OCI-LY7 (cell line): ENCODE data around the gene SYNDIG1L. TPM values are rescaled to one million over a fixed set of nuclear protein-coding genes. Genes with fewer than 3 reads are reported as not detected.

Experiments used
- BruUV-seq: library from RNA; stranded (reverse); fragments of 400-500 nt; replicated peaks from 2 replicates; lab custom pipeline; 2021; lab: Mats Ljungman, UMichigan
- CTCF ChIA-PET: fragments of 300-600 bp; sonication (Branson Sonifier 250); formaldehyde crosslinking; loops from one replicate; lab custom pipeline; 2022; ENCODE audit warnings: antibody characterized with exemption; ENCODE audit not compliant: unreplicated experiment; lab: Charles Lee
- POLR2A ChIA-PET: fragments of 300-600 bp; sonication (Branson Sonifier 250); formaldehyde crosslinking; loops from one replicate; lab custom pipeline; 2022; ENCODE audit warnings: antibody characterized with exemption; lab: Charles Lee
- DNase-seq: peaks from one replicate; pipeline ENCODE4 v3.0.0-alpha.2; 2015; ENCODE audit warnings: low spot score
- H2AFZ ChIP-seq: fragments of 200-600 bp; sonication (generic), shearing (Covaris generic); 2 replicates; pipeline ENCODE4 v1.6.1; 2014; ENCODE audit warnings: mild to moderate bottlenecking, antibody characterized with exemption, low read length, moderate library complexity
- H3K27ac ChIP-seq: fragments of 200-600 bp; sonication (generic); 2 replicates; pipeline ENCODE4 v1.5.1; 2014; ENCODE audit warnings: mixed run types, low read depth, mild to moderate bottlenecking, moderate library complexity, low read length, inconsistent platforms; ENCODE audit not compliant: poor library complexity, severe bottlenecking
- H3K36me3 ChIP-seq: fragments of 200-600 bp; sonication (generic); 2 replicates; pipeline ENCODE4 v1.6.1; 2014; ENCODE audit warnings: mild to moderate bottlenecking, antibody characterized with exemption, low read length, moderate library complexity, mixed read lengths; ENCODE audit not compliant: insufficient read depth
- H3K4me1 ChIP-seq: fragments of 200-600 bp; sonication (generic); 2 replicates; pipeline ENCODE4 v1.5.1; 2014; ENCODE audit warnings: mild to moderate bottlenecking, low read length; ENCODE audit not compliant: insufficient read depth, poor library complexity, severe bottlenecking
- H3K4me2 ChIP-seq: fragments of 200-600 bp; sonication (generic); 2 replicates; pipeline ENCODE4 v1.6.1; 2014; ENCODE audit warnings: mild to moderate bottlenecking, low read length
- H3K4me3 ChIP-seq: fragments of 200-600 bp; sonication (generic); 2 replicates; pipeline ENCODE4 v1.5.1; 2014; ENCODE audit warnings: mild to moderate bottlenecking, low read depth, low read length; ENCODE audit not compliant: poor library complexity, severe bottlenecking
- H3K79me2 ChIP-seq: fragments of 200-600 bp; sonication (generic); 2 replicates; pipeline ENCODE4 v1.6.1; 2016; ENCODE audit warnings: low read depth, mild to moderate bottlenecking, low read length, moderate library complexity, mixed read lengths; ENCODE audit not compliant: insufficient read depth
- H3K9me2 ChIP-seq: fragments of 200-600 bp; sonication (generic); 2 replicates; pipeline ENCODE4 v1.6.1; 2016; ENCODE audit warnings: mild to moderate bottlenecking, low read length, mixed read lengths; ENCODE audit not compliant: insufficient read depth
- H3K9me3 ChIP-seq: fragments of 200-600 bp; sonication (generic); 2 replicates; pipeline ENCODE4 v1.6.1; 2014; ENCODE audit warnings: mild to moderate bottlenecking, mixed run types, low read length, mixed read lengths
- H4K20me1 ChIP-seq: fragments of 200-600 bp; sonication (generic); 2 replicates; pipeline ENCODE4 v1.6.1; 2014; ENCODE audit warnings: mild to moderate bottlenecking, antibody characterized with exemption, low read length, moderate library complexity, mixed read lengths; ENCODE audit not compliant: insufficient read depth
- CTCF ChIP-seq: fragments of 200-600 bp; sonication (generic); conservative IDR thresholded peaks from 2 replicates; pipeline ENCODE4 v1.5.1; 2014; ENCODE audit warnings: mild to moderate bottlenecking, antibody characterized with exemption, low read length, moderate library complexity, mixed read lengths
- EZH2phosphoT487 ChIP-seq: fragments of 200-600 bp; sonication (generic); IDR thresholded peaks from 2 replicates; pipeline ENCODE4 v1.6.1; 2018; ENCODE audit warnings: low read depth, borderline replicate concordance, mild to moderate bottlenecking, mixed run types, antibody characterized with exemption, low read length, moderate library complexity, mixed read lengths
- intact Hi-C: fragments of 100-400 bp; cut with micrococcal nuclease; formaldehyde crosslinking; loops from one replicate; pipeline ENCODE4 v1.10.0; 2022; ENCODE audit not compliant: unreplicated experiment
- total RNA-seq, 2 experiments: library from RNA; depleted of rRNA in 1 of 2; stranded (reverse); fragments of >200 nt in 1 of 2; shearing (Covaris generic) in 1 of 2; gene quantifications; 2 replicates each; pipeline ENCODE4 v1.2.3, GENCODE V29; 2014 to 2022

The SYNDIG1L gene
- total RNA-seq, 2 experiments from 2014 or later = not detected

GRCh38 chr14:74465335-74465734 is 39.3 kb upstream of the SYNDIG1L start:
- H3K9me3 ChIP-seq = no peaks in the 10 kb centered on the region
- ChIA-PET CTCF (no interaction called here), POLR2A (no interaction called here)
- H2AFZ ChIP-seq = no peak overlapping the region
- no peaks in the 10 kb centered on the region for H3K36me3 ChIP-seq
- no peaks in the 10 kb centered on the region for H4K20me1 ChIP-seq
- TF ChIP-seq EZH2phosphoT487 (no peak), CTCF (no peak)
- no peak overlapping the region for H3K4me3 ChIP-seq
- no peak overlapping the region for H3K27ac ChIP-seq
- H3K4me1 ChIP-seq = no peaks in the 10 kb centered on the region
- BruUV-seq = no TSS peak
- no peak overlapping the region for H3K4me2 ChIP-seq
- no peak for DNase-seq
- H3K79me2 ChIP-seq = no peaks in the 10 kb centered on the region
- H3K9me2 ChIP-seq = no peaks in the 10 kb centered on the region
- intact Hi-C loops = no loop called here

GRCh38 chr14:74464785-74465184 is 38.8 kb upstream of the SYNDIG1L start:
- H3K27ac ChIP-seq = no peak overlapping the region
- no peak overlapping the region for H3K4me2 ChIP-seq
- H3K4me1 ChIP-seq = no peaks in the 10 kb centered on the region
- no peak overlapping the region for H3K4me3 ChIP-seq
- ChIA-PET CTCF (no interaction called here), POLR2A (no interaction called here)
- no peak for TF ChIP-seq CTCF
- TF ChIP-seq EZH2phosphoT487 = no peak
- H4K20me1 ChIP-seq = no peaks in the 10 kb centered on the region
- no peak overlapping the region for H2AFZ ChIP-seq
- no peaks in the 10 kb centered on the region for H3K9me2 ChIP-seq
- intact Hi-C loops = no loop called here
- DNase-seq = no peak
- H3K79me2 ChIP-seq = no peaks in the 10 kb centered on the region
- BruUV-seq = no TSS peak
- no peaks in the 10 kb centered on the region for H3K9me3 ChIP-seq
- H3K36me3 ChIP-seq = no peaks in the 10 kb centered on the region

- no peak for DNase-seq
- Histone ChIP-seq H3K79me2 (no peaks in the 10 kb centered on the region), H3K36me3 (no peaks in the 10 kb centered on the region), H3K4me2 (no peak overlapping the region), H3K4me3 (no peak overlapping the region), H4K20me1 (no peaks in the 10 kb centered on the region), H3K9me3 (no peaks in the 10 kb centered on the region), H3K27ac (no peak overlapping the region), H2AFZ (no peak overlapping the region), H3K9me2 (no peaks in the 10 kb centered on the region), H3K4me1 (no peaks in the 10 kb centered on the region)
- intact Hi-C loops = no loop called here
- POLR2A ChIA-PET = interaction anchor here (0.5 kb wide), 1 partner anchor 278 kb away, joined by 4 read pairs; no protein-coding TSS in a partner anchor
- no peak for TF ChIP-seq CTCF
- TF ChIP-seq EZH2phosphoT487 = no peak
- CTCF ChIA-PET = no interaction called here
- no TSS peak for BruUV-seq
Observed at GRCh38 chr14:74463697-74464096, 37.7 kb upstream of the SYNDIG1L start.
